Measurements from ENCODE around the gene SIAH3. TPM values are rescaled to one million over a fixed set of nuclear protein-coding genes. Genes with fewer than 3 reads are reported as not detected.

The SIAH3 gene, protein sequence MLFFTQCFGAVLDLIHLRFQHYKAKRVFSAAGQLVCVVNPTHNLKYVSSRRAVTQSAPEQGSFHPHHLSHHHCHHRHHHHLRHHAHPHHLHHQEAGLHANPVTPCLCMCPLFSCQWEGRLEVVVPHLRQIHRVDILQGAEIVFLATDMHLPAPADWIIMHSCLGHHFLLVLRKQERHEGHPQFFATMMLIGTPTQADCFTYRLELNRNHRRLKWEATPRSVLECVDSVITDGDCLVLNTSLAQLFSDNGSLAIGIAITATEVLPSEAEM
- under 1 TPM; 0.18 to 0.19 TPM for total RNA-seq

DNA sequence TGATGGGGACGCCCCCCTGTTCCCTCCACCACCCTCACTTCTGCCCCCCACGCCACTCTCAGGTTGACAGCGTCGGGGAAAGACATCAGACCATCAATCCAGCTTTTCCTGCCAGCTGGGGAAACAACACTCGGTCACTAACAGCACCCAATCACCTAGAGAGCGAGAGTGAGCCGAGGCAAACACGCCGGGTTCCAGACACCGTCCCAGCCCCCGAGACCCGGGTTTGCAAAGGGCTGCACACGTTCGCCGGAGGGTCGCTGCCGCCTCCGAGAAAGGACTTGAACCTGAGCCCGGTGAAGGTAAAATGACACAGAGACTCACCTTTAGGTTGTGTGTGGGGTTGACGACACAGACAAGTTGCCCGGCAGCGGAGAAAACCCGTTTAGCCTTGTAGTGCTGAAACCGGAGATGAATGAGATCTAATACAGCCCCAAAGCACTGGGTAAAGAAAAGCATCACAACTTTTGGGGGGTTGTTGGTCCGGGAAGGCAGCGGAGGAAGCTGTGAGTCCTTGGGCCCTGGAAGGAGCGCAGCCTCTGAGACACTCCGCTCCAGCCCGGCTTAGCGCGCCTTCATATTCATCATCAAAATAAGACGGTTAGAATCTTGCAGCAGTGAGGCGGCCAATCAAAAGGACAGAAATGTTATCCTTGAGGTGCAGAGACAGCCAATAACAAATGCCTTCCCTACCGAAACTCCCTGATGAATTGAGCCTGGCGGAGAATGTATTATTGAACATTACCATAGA is at the start of gene SIAH3:
Gene SIAH3, minus strand, starts transcription at position 583 of the 751 bp plus-strand sequence. Its CDS starts 124 bp downstream, at position 459.
- CTCF ChIA-PET, result interaction anchor here (0.9 kb wide), 1 partner anchor 8 kb away, joined by 4 read pairs; no protein-coding TSS in a partner anchor
- DNase-seq, result peak; percentile 62
- Mint-ChIP-seq H3K4me1 (peaks cover 49% of the 10 kb centered on the region), H3K4me3 (peak within 1 kb of the TSS; percentile 76), H3K27me3 (peaks cover 6% of the 10 kb centered on the region), H3K27ac (peak within 1 kb of the TSS; percentile 49), H3K36me3 (ENCODE audit: low read depth) (no peaks in the 10 kb centered on the region), H3K9me3 (ENCODE audit: low read depth) (peaks cover 6% of the 10 kb centered on the region)
- intact Hi-C loops (cut with DNase I, micrococcal nuclease), result no loop called here
- ATAC-seq, result peak; percentile 72
- POLR2A ChIA-PET, result no interaction called here

DNA sequence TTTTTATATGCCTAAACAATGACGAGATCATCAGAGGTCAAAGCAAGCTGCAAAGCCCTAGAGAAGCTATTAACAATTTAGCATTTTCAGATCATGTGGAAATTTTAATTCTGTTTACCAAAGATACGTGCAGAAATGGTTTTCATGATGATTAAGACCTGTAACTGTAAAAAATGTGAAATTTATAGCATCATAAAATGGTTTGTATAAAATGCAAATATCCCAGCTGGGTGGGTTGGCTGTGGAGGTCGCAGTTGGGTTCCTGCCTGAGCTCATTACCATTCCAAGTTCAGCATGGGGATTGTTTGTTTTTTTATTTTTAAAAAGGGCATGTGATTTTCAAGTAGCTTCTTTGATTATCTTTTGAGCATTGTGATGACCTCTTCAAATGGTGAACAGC is 47.9 kb upstream of the SIAH3 start:
- Mint-ChIP-seq H3K36me3 (ENCODE audit: low read depth) (no peaks in the 10 kb centered on the region), H3K4me3 (no peak overlapping the region), H3K9me3 (ENCODE audit: low read depth) (no peaks in the 10 kb centered on the region), H3K27me3 (no peaks in the 10 kb centered on the region), H3K27ac (no peak overlapping the region), H3K4me1 (no peaks in the 10 kb centered on the region)
- intact Hi-C loops (cut with DNase I, micrococcal nuclease), result no loop called here
- DNase-seq (no peak), ATAC-seq (no peak)
- ChIA-PET POLR2A (no interaction called here), CTCF (interaction anchor here (0.8 to 1.3 kb wide), 2 partner anchors 14 to 69 kb away, joined by 3 to 6 read pairs; no protein-coding TSS in a partner anchor)

DNA sequence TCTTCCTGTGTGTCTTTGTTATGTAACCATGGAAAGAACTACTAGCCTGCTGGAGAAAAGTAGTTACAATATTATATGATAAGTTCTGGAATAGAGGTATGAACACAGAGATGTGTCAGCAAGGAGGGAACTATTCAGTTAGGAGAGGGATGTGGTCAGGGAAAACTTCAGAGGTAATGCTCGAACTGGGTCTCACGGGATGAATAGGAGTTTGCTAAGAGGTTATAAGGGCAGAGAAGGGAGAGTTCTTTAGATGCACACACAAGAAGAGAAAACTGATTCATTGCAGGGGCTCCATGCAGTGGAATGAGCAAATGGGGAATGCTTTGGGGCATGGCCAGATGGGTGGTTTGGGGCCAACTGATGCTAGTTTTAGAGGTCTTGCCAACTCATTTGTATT is 46.0 kb upstream of the SIAH3 start:
- intact Hi-C loops (cut with DNase I, micrococcal nuclease), result no loop called here
- DNase-seq, result no peak
- no peaks in the 10 kb centered on the region for H3K27me3 Mint-ChIP-seq
- H3K4me1 Mint-ChIP-seq, result no peaks in the 10 kb centered on the region
- no peaks in the 10 kb centered on the region for H3K36me3 Mint-ChIP-seq (ENCODE audit: low read depth)
- CTCF ChIA-PET, result no interaction called here
- no peak for ATAC-seq
- POLR2A ChIA-PET, result no interaction called here
- no peak overlapping the region for H3K4me3 Mint-ChIP-seq
- no peaks in the 10 kb centered on the region for H3K9me3 Mint-ChIP-seq (ENCODE audit: low read depth)
- H3K27ac Mint-ChIP-seq, result no peak overlapping the region

DNA sequence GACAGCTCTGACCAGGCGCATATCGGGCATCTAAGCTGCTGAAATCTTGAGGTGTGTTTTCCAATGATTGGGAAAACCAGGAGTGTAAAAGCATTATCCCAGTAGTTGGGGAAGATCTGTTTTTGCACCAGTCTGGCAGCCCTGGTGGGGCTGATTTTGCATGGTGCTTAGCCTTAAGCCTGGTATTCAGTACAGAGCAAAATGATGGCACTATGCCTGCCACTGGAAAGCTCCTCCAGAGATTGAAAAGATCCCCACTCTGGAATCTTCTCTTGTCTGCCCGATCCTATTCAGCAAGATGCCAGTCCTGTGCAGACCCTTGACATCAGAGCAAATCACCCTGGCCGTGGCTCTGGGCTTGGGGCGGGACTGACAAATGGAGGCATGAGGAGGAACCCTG is 44.7 kb upstream of the SIAH3 start:
- CTCF ChIA-PET, result no interaction called here

DNA sequence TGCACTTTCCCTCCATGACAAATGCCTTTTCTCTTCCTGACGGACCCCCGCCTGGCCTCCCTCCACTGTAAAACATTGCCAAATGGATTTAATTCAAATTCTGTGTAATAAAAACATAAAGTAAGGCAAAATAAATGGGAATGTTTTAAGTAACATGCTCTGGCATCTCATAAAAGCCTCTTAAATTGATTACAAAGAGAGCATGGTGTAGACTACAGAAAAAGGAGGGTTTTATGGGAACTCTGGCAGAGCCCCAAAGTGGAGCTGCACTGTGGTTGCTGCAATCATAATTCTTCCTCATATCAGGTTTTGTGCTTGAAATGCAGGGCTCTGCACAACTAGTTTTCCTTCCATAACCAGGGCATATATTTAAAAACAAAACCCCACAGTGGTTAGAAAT is 44.3 kb upstream of the SIAH3 start:
- Mint-ChIP-seq H3K4me3 (no peak overlapping the region), H3K36me3 (ENCODE audit: low read depth) (no peaks in the 10 kb centered on the region), H3K9me3 (ENCODE audit: low read depth) (no peaks in the 10 kb centered on the region), H3K27ac (no peak overlapping the region), H3K4me1 (no peaks in the 10 kb centered on the region), H3K27me3 (no peaks in the 10 kb centered on the region)
- intact Hi-C loops (cut with DNase I, micrococcal nuclease), result no loop called here
- POLR2A ChIA-PET, result no interaction called here
- DNase-seq (no peak), ATAC-seq (no peak)
- CTCF ChIA-PET, result no interaction called here

More for the DNA sequence above, 44.7 kb upstream of the SIAH3 start:
- no peaks in the 10 kb centered on the region for H3K36me3 Mint-ChIP-seq (ENCODE audit: low read depth)
- no peak overlapping the region for H3K27ac Mint-ChIP-seq
- POLR2A ChIA-PET, result no interaction called here
- no peaks in the 10 kb centered on the region for H3K4me1 Mint-ChIP-seq
- DNase-seq (no peak), ATAC-seq (no peak)
- intact Hi-C loops (cut with DNase I, micrococcal nuclease), result no loop called here
- H3K9me3 Mint-ChIP-seq (ENCODE audit: low read depth), result no peaks in the 10 kb centered on the region
- H3K4me3 Mint-ChIP-seq, result no peak overlapping the region
- no peaks in the 10 kb centered on the region for H3K27me3 Mint-ChIP-seq

DNA sequence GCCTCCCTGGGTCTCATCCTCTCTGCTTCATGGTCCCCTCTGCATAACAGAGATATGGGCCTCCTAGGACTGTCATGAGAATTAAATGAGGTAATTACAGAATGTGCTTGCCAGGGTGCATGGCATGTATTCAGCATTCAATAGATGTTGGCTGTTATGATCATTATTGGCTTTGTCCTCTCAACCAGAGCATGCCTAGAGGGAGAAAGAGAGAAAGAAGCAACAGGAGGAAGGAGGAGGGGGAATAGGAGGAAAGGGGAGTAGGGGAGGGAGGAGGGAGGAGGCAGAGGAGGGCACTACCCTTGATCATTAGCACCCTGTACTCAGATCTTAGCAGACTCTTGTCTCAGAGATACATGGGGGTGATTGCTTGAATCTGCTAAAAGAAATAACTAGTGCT is 41.0 kb upstream of the SIAH3 start:
- Mint-ChIP-seq H3K4me1 (no peaks in the 10 kb centered on the region), H3K36me3 (ENCODE audit: low read depth) (no peaks in the 10 kb centered on the region), H3K4me3 (no peak overlapping the region), H3K27ac (no peak overlapping the region), H3K27me3 (no peaks in the 10 kb centered on the region), H3K9me3 (ENCODE audit: low read depth) (no peaks in the 10 kb centered on the region)
- CTCF ChIA-PET, result no interaction called here
- ATAC-seq (no peak), DNase-seq (no peak)
- POLR2A ChIA-PET, result no interaction called here
- intact Hi-C loops (cut with DNase I, micrococcal nuclease), result no loop called here

DNA sequence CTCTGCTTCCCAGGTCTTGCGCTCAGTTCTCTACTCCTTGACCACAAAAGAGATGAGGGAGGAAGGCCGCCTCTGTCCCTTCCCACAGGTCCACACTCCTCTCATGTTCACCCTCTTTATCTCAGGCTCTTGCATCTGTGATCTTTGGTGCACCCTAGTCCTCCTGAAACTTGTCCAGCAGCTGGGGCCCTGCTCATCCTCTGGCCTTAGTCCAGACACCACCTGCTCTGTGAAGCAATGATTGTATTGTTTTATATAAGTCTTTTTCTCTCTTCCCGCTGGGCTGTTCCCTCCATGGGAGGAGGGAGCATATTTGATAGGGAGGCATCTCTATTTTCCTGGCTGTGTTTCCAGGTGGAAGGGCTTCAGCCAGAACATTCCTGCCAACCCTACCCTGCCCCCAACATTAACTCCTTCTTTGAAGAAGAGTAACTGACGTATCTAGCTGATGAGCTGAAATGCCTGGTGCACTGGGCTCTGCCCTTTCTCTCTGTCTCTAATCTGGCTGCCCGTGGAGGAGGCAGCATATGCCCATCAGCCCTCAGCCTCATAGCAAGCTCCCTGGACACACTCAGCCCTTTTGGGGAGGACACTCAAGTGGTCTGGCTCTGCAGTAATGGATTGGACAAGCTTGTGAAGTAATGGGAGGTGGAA is 38.2 kb upstream of the SIAH3 start:
- CTCF ChIA-PET, result interaction anchor here (0.6 kb wide), 1 partner anchor 32 kb away, joined by 3 read pairs; no protein-coding TSS in a partner anchor
- Mint-ChIP-seq H3K27ac (no peak overlapping the region), H3K4me3 (no peak overlapping the region), H3K4me1 (no peaks in the 10 kb centered on the region), H3K36me3 (ENCODE audit: low read depth) (no peaks in the 10 kb centered on the region), H3K27me3 (peaks cover 1% of the 10 kb centered on the region), H3K9me3 (ENCODE audit: low read depth) (no peaks in the 10 kb centered on the region)
- POLR2A ChIA-PET, result no interaction called here
- intact Hi-C loops (cut with DNase I, micrococcal nuclease), result no loop called here
- DNase-seq (no peak), ATAC-seq (no peak)

DNA sequence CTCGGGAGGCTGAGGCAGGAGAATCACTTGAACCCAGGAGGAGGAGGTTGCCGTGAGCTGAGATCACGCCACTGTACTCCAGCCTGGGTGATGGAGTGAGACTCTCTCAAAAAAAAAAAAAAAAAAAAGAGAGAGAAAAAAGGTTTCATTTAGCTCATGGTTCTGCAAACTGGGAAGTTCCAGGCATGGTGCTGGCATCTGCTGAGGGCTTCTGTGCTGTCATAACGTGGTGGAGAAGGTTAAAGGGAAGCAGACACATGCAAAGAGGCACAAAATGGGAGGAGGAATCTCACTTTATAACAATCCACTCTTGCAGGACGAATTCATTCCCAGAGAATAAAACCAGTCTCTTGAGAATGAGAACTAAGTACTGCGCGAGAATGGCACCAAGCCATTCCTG is 34.9 kb upstream of the SIAH3 start:
- peaks cover 3% of the 10 kb centered on the region for H3K27me3 Mint-ChIP-seq
- no peak overlapping the region for H3K4me3 Mint-ChIP-seq
- H3K4me1 Mint-ChIP-seq, result no peaks in the 10 kb centered on the region
- ChIA-PET CTCF (interaction anchor here (1.0 kb wide), 1 partner anchor 12 kb away, joined by 3 read pairs; no protein-coding TSS in a partner anchor), POLR2A (no interaction called here)
- no peak overlapping the region for H3K27ac Mint-ChIP-seq
- DNase-seq (no peak), ATAC-seq (no peak)
- H3K9me3 Mint-ChIP-seq (ENCODE audit: low read depth), result no peaks in the 10 kb centered on the region
- intact Hi-C loops (cut with DNase I, micrococcal nuclease), result no loop called here
- H3K36me3 Mint-ChIP-seq (ENCODE audit: low read depth), result no peaks in the 10 kb centered on the region

DNA sequence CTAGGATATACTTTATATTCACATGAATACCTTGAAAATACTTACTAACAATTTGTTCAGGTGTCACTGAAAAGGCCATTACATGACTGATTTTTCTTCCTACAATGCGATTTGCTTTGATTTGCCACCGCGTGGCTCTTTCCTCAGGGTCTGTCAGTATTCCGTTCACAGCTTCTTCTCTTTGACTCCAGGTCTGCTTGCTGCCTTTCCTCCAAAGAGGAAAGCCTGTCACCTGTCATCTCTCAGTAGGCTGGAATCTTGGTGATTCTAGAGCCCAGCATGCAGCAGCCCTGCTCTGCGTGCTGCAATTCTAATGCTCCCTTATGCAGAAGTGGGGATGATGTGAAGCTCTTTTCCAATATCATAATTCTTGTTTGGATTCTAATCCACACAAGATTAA is 33.6 kb upstream of the SIAH3 start:
- Mint-ChIP-seq H3K4me1 (no peaks in the 10 kb centered on the region), H3K9me3 (ENCODE audit: low read depth) (no peaks in the 10 kb centered on the region), H3K36me3 (ENCODE audit: low read depth) (no peaks in the 10 kb centered on the region), H3K27me3 (peaks cover 3% of the 10 kb centered on the region), H3K27ac (no peak overlapping the region), H3K4me3 (no peak overlapping the region)
- intact Hi-C loops (cut with DNase I, micrococcal nuclease), result no loop called here
- ChIA-PET CTCF (interaction anchor here (0.8 to 1.0 kb wide), 2 partner anchors 14 to 260 kb away, joined by 3 read pairs; no protein-coding TSS in a partner anchor), POLR2A (no interaction called here)
- ATAC-seq, result no peak
- DNase-seq, result no peak

DNA sequence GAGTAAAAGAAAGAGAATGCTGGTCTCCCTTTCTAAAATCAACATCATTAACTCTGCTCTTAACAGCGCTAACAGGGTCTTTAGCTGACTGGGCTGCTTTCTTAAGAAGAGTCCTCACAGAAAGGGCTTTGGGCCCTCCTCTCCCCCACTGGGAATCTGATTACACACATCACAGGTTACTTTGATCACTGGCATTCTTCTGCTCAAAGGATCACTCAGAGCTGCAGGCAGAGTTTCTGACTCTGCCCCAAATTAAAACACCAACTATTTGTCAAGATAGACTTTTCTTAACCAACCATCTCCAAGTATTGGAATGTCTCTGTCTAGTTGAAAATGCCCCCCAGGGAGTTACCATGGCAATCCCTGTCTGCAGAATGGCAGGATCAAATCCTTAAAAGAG is 31.1 kb upstream of the SIAH3 start:
- no peak overlapping the region for H3K4me3 Mint-ChIP-seq
- H3K27ac Mint-ChIP-seq, result no peak overlapping the region
- DNase-seq (no peak), ATAC-seq (no peak)
- no peaks in the 10 kb centered on the region for H3K9me3 Mint-ChIP-seq (ENCODE audit: low read depth)
- CTCF ChIA-PET, result no interaction called here
- peaks cover 3% of the 10 kb centered on the region for H3K27me3 Mint-ChIP-seq
- H3K4me1 Mint-ChIP-seq, result no peaks in the 10 kb centered on the region
- H3K36me3 Mint-ChIP-seq (ENCODE audit: low read depth), result no peaks in the 10 kb centered on the region
- POLR2A ChIA-PET, result no interaction called here
- intact Hi-C loops (cut with DNase I, micrococcal nuclease), result no loop called here

DNA sequence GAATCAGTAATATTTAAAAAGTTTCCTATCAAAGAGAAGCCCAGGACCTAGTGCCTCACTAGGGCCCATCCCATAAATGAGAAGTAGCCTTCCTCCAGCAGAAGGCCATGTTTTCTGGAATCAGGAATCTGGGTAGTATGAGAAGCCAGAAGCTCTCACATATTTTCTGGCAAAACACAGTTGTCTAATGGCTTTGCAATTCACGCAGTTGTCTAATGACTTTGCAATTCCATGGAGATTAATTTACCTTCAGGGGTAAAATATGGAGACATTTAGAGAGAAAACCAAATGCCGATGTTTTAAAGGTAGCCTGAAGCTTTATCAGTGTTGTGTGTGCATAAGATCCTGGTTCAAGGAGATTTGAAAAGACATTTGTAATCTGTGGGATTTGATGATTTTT is 29.8 kb upstream of the SIAH3 start:
- POLR2A ChIA-PET, result interaction anchor here (0.6 kb wide), 1 partner anchor 782 kb away, joined by 11 read pairs; no protein-coding TSS in a partner anchor
- no peaks in the 10 kb centered on the region for H3K9me3 Mint-ChIP-seq (ENCODE audit: low read depth)
- no peak for ATAC-seq

DNA sequence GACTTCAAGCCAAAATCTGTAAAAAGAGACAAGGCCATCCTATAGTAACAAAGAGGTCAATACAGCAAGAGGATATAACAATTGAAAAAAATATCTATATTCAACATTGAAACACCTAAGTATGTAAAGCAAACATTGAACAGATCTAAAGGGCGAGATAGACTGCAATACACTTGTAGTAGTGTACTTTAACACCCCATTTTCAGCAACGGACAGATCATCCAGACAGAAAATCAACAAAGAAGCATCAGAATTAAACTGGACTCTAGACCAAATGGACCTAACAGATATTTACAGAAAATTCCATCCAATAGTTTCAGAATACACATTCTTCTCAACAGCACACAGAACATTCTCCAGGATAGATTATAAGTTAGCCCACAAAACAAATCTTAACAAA is 28.7 kb upstream of the SIAH3 start:
- no peaks in the 10 kb centered on the region for H3K36me3 Mint-ChIP-seq (ENCODE audit: low read depth)
- CTCF ChIA-PET, result no interaction called here
- intact Hi-C loops (cut with DNase I, micrococcal nuclease), result no loop called here
- POLR2A ChIA-PET, result no interaction called here
- ATAC-seq (no peak), DNase-seq (no peak)
- no peak overlapping the region for H3K27ac Mint-ChIP-seq
- H3K4me3 Mint-ChIP-seq, result no peak overlapping the region
- no peaks in the 10 kb centered on the region for H3K4me1 Mint-ChIP-seq
- H3K27me3 Mint-ChIP-seq, result peaks cover 3% of the 10 kb centered on the region
- no peaks in the 10 kb centered on the region for H3K9me3 Mint-ChIP-seq (ENCODE audit: low read depth)

More for the DNA sequence above, 29.8 kb upstream of the SIAH3 start:
- Mint-ChIP-seq H3K27me3 (peaks cover 3% of the 10 kb centered on the region), H3K36me3 (ENCODE audit: low read depth) (no peaks in the 10 kb centered on the region), H3K4me1 (no peaks in the 10 kb centered on the region), H3K27ac (no peak overlapping the region), H3K4me3 (no peak overlapping the region)
- CTCF ChIA-PET, result no interaction called here
- DNase-seq, result no peak
- intact Hi-C loops (cut with DNase I, micrococcal nuclease), result no loop called here
